Measurements from ENCODE around the gene TICRR.

DNA sequence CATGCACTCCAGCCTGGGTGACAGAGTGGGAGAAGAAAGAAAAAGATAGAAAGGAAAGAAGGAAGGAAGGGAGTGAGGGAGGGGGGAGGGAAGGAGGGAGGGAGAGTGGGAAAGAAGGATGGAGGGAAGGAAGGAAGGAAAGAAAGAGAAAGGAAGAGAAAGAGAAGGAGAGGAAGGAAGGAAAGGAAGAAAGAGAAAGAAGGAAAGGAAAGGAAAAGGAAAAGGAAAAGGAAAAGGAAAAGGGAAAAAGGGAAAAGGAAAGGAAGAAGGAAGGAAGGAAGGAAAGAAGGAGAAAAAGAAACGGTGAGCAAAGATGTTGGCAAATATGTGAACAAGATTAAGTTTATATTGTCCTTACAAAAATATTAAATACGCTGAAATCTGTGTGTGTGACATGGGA, 36.2 kb upstream of the TICRR start:
- TF ChIP-seq, protein P1, sequence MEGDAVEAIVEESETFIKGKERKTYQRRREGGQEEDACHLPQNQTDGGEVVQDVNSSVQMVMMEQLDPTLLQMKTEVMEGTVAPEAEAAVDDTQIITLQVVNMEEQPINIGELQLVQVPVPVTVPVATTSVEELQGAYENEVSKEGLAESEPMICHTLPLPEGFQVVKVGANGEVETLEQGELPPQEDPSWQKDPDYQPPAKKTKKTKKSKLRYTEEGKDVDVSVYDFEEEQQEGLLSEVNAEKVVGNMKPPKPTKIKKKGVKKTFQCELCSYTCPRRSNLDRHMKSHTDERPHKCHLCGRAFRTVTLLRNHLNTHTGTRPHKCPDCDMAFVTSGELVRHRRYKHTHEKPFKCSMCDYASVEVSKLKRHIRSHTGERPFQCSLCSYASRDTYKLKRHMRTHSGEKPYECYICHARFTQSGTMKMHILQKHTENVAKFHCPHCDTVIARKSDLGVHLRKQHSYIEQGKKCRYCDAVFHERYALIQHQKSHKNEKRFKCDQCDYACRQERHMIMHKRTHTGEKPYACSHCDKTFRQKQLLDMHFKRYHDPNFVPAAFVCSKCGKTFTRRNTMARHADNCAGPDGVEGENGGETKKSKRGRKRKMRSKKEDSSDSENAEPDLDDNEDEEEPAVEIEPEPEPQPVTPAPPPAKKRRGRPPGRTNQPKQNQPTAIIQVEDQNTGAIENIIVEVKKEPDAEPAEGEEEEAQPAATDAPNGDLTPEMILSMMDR (IDR thresholded peaks at IDR 0.05; ENCODE audit: borderline replicate concordance, extremely low read depth, low read length, poor library complexity, severe bottlenecking) = no peak
- TF ChIP-seq EZH2 (IDR thresholded peaks at IDR 0.05; ENCODE audit: borderline replicate concordance, low read depth, low read length, severe bottlenecking) = no peak
